HCT116 (cell line): Measurements from ENCODE around the gene CLCF1.

ENCODE experiments used
- CEBPB ChIP-seq: IDR thresholded peaks from 2 replicates; pipeline ENCODE4 v1.6.1; 2012; ENCODE audit warnings: low read depth
- CTCF ChIP-seq, 3 experiments: fragments of 200-600 bp in 1 of 3; sonication (generic) in 1 of 3; IDR thresholded peaks in 2 of 3; conservative IDR thresholded peaks in 1 of 3; 2 replicates each; pipeline ENCODE4 v1.5.1; 2012 to 2017; ENCODE audit warnings: low read depth in 2 of 3, low read length in 2 of 3, antibody characterized with exemption in 1 of 3, borderline replicate concordance in 1 of 3, control low read depth in 1 of 3, mild to moderate bottlenecking in 1 of 3, mixed read lengths in 1 of 3, mixed run types in 1 of 3, moderate library complexity in 1 of 3; ENCODE audit not compliant: insufficient read depth in 1 of 3
- EZH2 ChIP-seq: fragments of 200-600 bp; sonication (generic); IDR thresholded peaks from 2 replicates; pipeline ENCODE4 v1.6.1; 2017; ENCODE audit warnings: antibody characterized with exemption, mixed run types
- EZH2phosphoT487 ChIP-seq: fragments of 200-600 bp; IDR thresholded peaks from 2 replicates; pipeline ENCODE4 v1.6.1; 2018; ENCODE audit warnings: antibody characterized with exemption, borderline replicate concordance
- MAX ChIP-seq: IDR thresholded peaks from 2 replicates; pipeline ENCODE4 v1.6.1; 2012
- POLR2A ChIP-seq: IDR thresholded peaks from 2 replicates; pipeline ENCODE4 v1.7.0; 2011; ENCODE audit warnings: borderline replicate concordance; ENCODE audit not compliant: insufficient read depth, insufficient read length; ENCODE audit errors: extremely low read depth
- POLR2AphosphoS5 ChIP-seq: IDR thresholded peaks from 2 replicates; pipeline ENCODE4 v1.6.1; 2011; ENCODE audit warnings: mild to moderate bottlenecking, low read depth, low read length, moderate library complexity
- RAD21 ChIP-seq: IDR thresholded peaks from 2 replicates; pipeline ENCODE4 v1.6.1; 2012; ENCODE audit warnings: low read depth, mild to moderate bottlenecking
- REST ChIP-seq: IDR thresholded peaks from 2 replicates; pipeline ENCODE4 v1.6.1; 2012; ENCODE audit warnings: low read depth
- SIN3A ChIP-seq: IDR thresholded peaks from 2 replicates; pipeline ENCODE4 v1.6.1; 2012; ENCODE audit warnings: low read depth
- SP1 ChIP-seq: IDR thresholded peaks from 2 replicates; pipeline ENCODE4 v1.6.1; 2012; ENCODE audit warnings: low read depth
- SRF ChIP-seq: IDR thresholded peaks from 2 replicates; pipeline ENCODE4 v1.6.1; 2012; ENCODE audit warnings: low read depth
- TCF7L2 ChIP-seq: IDR thresholded peaks from 2 replicates; pipeline ENCODE4 v1.7.0; 2011; ENCODE audit warnings: borderline replicate concordance, inconsistent platforms; ENCODE audit not compliant: insufficient read depth, insufficient read length; ENCODE audit errors: extremely low read depth
- ZBTB33 ChIP-seq: IDR thresholded peaks from 2 replicates; pipeline ENCODE4 v1.6.1; 2011; ENCODE audit warnings: mild to moderate bottlenecking, low read length, moderate library complexity; ENCODE audit not compliant: insufficient replicate concordance; ENCODE audit errors: extremely low read depth

- no peak for TF ChIP-seq TCF7L2
- no peak for TF ChIP-seq CTCF (IDR thresholded peaks at IDR 0.05 in 2 of 3, conservative IDR thresholded peaks at IDR 0.05 in 1 of 3; ENCODE audit: borderline replicate concordance in 1 of 3, insufficient read depth in 1 of 3, low read depth in 2 of 3, low read length in 2 of 3)
- TF ChIP-seq POLR2AphosphoS5, result no peak
- no peak for TF ChIP-seq MAX
- TF ChIP-seq ZBTB33, result no peak
- no peak for TF ChIP-seq POLR2A
- no peak for TF ChIP-seq SP1
- TF ChIP-seq SIN3A, result no peak
- TF ChIP-seq RAD21, result no peak
- TF ChIP-seq EZH2, result no peak
- no peak for TF ChIP-seq SRF
- TF ChIP-seq REST, result no peak
- TF ChIP-seq CEBPB, result no peak
- no peak for TF ChIP-seq EZH2phosphoT487
These were observed 38.4 kb upstream of the CLCF1 start for GRCh38 chr11:67411785-67412152.
